Measurements from ENCODE around the gene FUBP3.
A peak's percentile ranks its signal among the peaks of the same experiment; 100 is the strongest.

The FUBP3 gene

GRCh38 chr9:130660326-130660682 is 80.9 kb downstream of the FUBP3 start:
- no peaks in the 10 kb centered on the region for H3K36me3 ChIP-seq (ENCODE audit: insufficient read depth, low read length)
- WGBS, result under 1% methylated on average over 33 of the region's 33 CpGs
- peak overlapping the region; percentile 44 for H3K4me3 ChIP-seq (ENCODE audit: low read length)
- H3K9me3 ChIP-seq (ENCODE audit: insufficient read depth, low read depth, low read length), result 0 out of 2 replicates have a peak, but pooled peaks cover 3% of the 10 kb centered on the region
- H3K9ac ChIP-seq (ENCODE audit: low read depth, low read length), result no peak overlapping the region
- H3K27ac ChIP-seq (ENCODE audit: low read depth, low read length), result no peak overlapping the region
- H3K4me1 ChIP-seq (ENCODE audit: insufficient read depth, low read length), result peaks cover 8% of the 10 kb centered on the region; the same call in 1 of the 2 replicates
- H3K27me3 ChIP-seq (ENCODE audit: insufficient read depth, low read length), result peaks cover 99% of the 10 kb centered on the region

- peak overlapping the region; percentile 44 for H3K4me3 ChIP-seq (ENCODE audit: low read length)
- no peak overlapping the region for H3K27ac ChIP-seq (ENCODE audit: low read depth, low read length)
- H3K36me3 ChIP-seq (ENCODE audit: insufficient read depth, low read length), result no peaks in the 10 kb centered on the region
- WGBS, result under 1% methylated on average over 82 of the region's 82 CpGs
- peaks cover 14% of the 10 kb centered on the region; the same call in 1 of the 2 replicates for H3K4me1 ChIP-seq (ENCODE audit: insufficient read depth, low read length)
- H3K9me3 ChIP-seq (ENCODE audit: insufficient read depth, low read depth, low read length), result 0 out of 2 replicates have a peak, but pooled peaks cover 3% of the 10 kb centered on the region
- peak overlapping the region; percentile 20; the same call in 1 of the 2 replicates for H3K9ac ChIP-seq (ENCODE audit: low read depth, low read length)
- peaks cover 99% of the 10 kb centered on the region for H3K27me3 ChIP-seq (ENCODE audit: insufficient read depth, low read length)
Observed at GRCh38 chr9:130660683-130661450, 81.5 kb downstream of the FUBP3 start.

DNA sequence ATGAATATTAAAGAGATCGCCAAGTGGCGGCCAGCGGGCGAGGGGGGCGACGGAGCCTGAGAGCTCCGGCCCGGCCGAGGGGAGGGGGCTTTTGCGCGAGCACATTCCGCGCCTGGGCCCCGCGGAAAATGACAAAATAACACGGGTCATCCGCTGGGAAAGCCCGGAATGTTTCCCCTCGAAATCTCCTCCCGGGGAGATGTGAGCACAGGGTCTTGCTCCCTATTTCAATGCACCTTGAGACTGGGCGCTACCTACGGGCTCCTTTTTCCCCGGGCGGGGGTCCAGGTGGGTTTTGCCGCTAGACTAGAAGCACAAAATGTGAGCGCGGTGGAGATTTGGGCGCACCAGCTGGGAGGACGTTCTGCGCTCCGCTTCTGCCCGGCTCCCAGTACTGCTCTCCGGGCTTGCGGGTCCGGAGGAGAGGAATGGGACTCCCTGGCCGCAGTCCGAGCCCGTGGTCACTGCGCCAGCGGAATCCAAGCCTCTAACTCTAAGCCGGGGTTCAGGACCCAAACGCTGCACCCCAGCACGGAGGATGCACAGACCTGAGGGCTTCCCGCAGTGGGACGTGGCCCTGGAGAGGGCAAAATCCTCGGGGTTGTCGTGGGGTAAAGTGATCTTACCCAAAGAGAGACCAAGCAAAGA is 82.2 kb downstream of the FUBP3 start:
- Histone ChIP-seq H3K4me3 (ENCODE audit: low read length) (peak overlapping the region; percentile 44), H3K27me3 (ENCODE audit: insufficient read depth, low read length) (peaks cover 99% of the 10 kb centered on the region), H3K36me3 (ENCODE audit: insufficient read depth, low read length) (no peaks in the 10 kb centered on the region), H3K9ac (ENCODE audit: low read depth, low read length) (no peak overlapping the region), H3K27ac (ENCODE audit: low read depth, low read length) (no peak overlapping the region), H3K9me3 (ENCODE audit: insufficient read depth, low read depth, low read length) (0 out of 2 replicates have a peak, but pooled peaks cover 3% of the 10 kb centered on the region), H3K4me1 (ENCODE audit: insufficient read depth, low read length) (peaks cover 19% of the 10 kb centered on the region; the same call in 1 of the 2 replicates)
- WGBS, result 3% methylated on average over 45 of the region's 47 CpGs

DNA sequence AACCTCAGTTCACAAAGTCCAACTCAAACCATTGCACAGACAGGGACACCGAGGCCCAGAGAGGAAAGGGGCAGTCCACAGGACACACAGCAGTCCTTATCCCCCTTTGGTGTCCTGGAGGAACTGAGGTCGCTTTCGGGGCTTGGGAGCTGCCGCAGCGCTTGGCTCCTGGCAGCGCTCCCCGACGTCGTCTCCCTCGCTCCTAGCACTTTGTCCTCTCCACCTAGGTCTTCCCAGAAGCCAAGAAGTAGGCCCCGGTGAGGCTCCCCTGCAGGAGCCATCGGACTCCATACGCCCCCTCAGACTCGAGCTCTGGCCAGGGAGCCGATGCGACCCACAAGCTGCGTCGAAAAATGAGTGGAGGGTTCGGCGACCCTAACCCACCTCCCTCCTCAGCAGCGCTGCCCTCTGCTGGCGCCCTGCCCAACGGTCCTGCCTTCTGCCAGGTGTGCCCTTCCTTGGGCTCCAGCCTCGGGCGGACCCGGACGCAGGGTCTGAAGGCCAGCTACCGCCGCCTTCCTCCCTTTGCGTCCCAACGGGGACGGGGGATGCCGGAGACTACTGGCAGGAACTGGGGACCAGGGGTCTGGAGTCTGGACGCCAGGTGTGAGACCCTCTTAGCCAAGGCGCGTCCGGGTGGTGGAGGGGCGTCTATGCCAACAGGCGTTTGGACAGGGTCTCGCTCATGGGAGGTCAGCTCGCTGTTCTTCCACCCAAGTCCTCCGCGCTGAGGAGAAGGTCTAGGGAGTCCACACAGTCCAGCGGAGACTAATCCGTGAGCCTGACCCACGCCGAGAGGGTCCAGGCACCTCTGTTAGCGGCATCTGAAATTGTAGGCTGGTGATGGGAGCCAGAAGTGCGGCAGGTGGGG is 83.0 kb downstream of the FUBP3 start:
- peaks cover 19% of the 10 kb centered on the region; the same call in 1 of the 2 replicates for H3K4me1 ChIP-seq (ENCODE audit: insufficient read depth, low read length)
- H3K4me3 ChIP-seq (ENCODE audit: low read length), result no peak overlapping the region; the same call in 1 of the 2 replicates
- WGBS, result 6% methylated on average over 49 of the region's 49 CpGs
- H3K9ac ChIP-seq (ENCODE audit: low read depth, low read length), result no peak overlapping the region
- no peak overlapping the region for H3K27ac ChIP-seq (ENCODE audit: low read depth, low read length)
- 0 out of 2 replicates have a peak, but pooled peaks cover 3% of the 10 kb centered on the region for H3K9me3 ChIP-seq (ENCODE audit: insufficient read depth, low read depth, low read length)
- peaks cover 99% of the 10 kb centered on the region for H3K27me3 ChIP-seq (ENCODE audit: insufficient read depth, low read length)
- no peaks in the 10 kb centered on the region for H3K36me3 ChIP-seq (ENCODE audit: insufficient read depth, low read length)

DNA sequence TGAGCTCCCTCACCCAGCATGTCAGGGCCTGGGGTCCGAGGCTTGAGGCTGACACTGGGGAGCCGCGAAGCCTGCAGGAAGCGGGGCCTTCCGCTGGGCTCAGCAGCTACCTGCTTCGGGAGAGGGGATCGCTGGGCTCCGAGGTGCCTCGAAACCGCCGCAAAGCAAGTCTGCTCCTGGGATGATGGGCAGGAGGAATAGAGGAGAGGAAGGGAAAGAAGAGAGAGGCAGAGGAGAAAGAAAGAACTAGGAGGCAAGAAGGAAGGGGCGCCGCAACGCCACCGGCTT is 83.5 kb downstream of the FUBP3 start:
- Histone ChIP-seq H3K36me3 (ENCODE audit: insufficient read depth, low read length) (no peaks in the 10 kb centered on the region), H3K4me3 (ENCODE audit: low read length) (no peak overlapping the region), H3K9me3 (ENCODE audit: insufficient read depth, low read depth, low read length) (0 out of 2 replicates have a peak, but pooled peaks cover 3% of the 10 kb centered on the region), H3K27me3 (ENCODE audit: insufficient read depth, low read length) (peaks cover 100% of the 10 kb centered on the region), H3K9ac (ENCODE audit: low read depth, low read length) (no peak overlapping the region), H3K27ac (ENCODE audit: low read depth, low read length) (no peak overlapping the region), H3K4me1 (ENCODE audit: insufficient read depth, low read length) (peaks cover 19% of the 10 kb centered on the region; the same call in 1 of the 2 replicates)
- 4% methylated on average over 15 of the region's 15 CpGs for WGBS

DNA sequence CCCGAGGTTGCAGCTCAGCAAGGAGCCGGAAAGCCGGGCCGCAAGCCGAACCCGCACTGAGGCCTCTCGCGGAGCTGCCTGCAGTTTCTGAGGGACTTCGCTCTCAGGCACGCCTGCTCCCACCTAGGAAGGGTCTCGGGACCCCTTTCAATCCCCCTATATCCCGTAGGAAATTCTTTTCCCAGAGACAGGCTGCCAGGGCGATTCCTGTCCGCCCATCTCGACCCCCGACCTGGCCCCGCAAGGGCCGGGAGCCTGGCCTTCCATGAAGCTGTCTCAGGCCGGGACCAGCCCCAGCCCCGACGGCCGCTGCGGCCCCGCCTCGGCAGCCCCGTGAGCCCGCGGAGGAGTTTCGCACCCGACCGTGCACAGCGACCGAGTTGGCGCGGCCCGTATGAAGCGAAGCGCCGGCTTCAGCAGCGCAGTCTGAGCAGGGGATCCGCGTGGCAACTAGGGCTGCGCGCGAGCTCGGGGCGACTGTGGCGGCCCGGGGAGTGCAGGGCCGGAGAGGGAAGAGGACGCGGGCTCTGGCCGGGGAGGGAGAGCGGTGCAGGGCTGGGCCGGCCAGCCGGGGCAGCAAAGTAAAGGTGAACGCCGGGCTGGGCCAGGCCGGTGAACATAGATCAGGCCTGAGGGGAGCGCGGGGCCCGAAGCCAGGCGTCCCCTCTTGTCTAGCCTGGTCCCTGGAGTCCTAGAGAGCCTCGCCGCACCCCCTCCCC is 84.0 kb downstream of the FUBP3 start:
- H3K27me3 ChIP-seq (ENCODE audit: insufficient read depth, low read length), result peaks cover 100% of the 10 kb centered on the region
- H3K4me3 ChIP-seq (ENCODE audit: low read length), result peak overlapping the region; percentile 40

GRCh38 chr9:130663977-130664250 is 84.5 kb downstream of the FUBP3 start:
- WGBS, result under 1% methylated on average over 17 of the region's 19 CpGs
- peaks cover 100% of the 10 kb centered on the region for H3K27me3 ChIP-seq (ENCODE audit: insufficient read depth, low read length)
- no peak overlapping the region for H3K27ac ChIP-seq (ENCODE audit: low read depth, low read length)
- peaks cover 19% of the 10 kb centered on the region; the same call in 1 of the 2 replicates for H3K4me1 ChIP-seq (ENCODE audit: insufficient read depth, low read length)
- no peaks in the 10 kb centered on the region for H3K9me3 ChIP-seq (ENCODE audit: insufficient read depth, low read depth, low read length)
- H3K4me3 ChIP-seq (ENCODE audit: low read length), result peak overlapping the region; percentile 40
- no peak overlapping the region for H3K9ac ChIP-seq (ENCODE audit: low read depth, low read length)
- no peaks in the 10 kb centered on the region for H3K36me3 ChIP-seq (ENCODE audit: insufficient read depth, low read length)

More for the DNA sequence above, 84.0 kb downstream of the FUBP3 start:
- H3K27ac ChIP-seq (ENCODE audit: low read depth, low read length), result no peak overlapping the region
- 0 out of 2 replicates have a peak, but pooled peaks cover 2% of the 10 kb centered on the region for H3K9me3 ChIP-seq (ENCODE audit: insufficient read depth, low read depth, low read length)
- H3K36me3 ChIP-seq (ENCODE audit: insufficient read depth, low read length), result no peaks in the 10 kb centered on the region
- H3K4me1 ChIP-seq (ENCODE audit: insufficient read depth, low read length), result peaks cover 19% of the 10 kb centered on the region; the same call in 1 of the 2 replicates
- H3K9ac ChIP-seq (ENCODE audit: low read depth, low read length), result no peak overlapping the region
- WGBS, result 2% methylated on average over 63 of the region's 65 CpGs

DNA sequence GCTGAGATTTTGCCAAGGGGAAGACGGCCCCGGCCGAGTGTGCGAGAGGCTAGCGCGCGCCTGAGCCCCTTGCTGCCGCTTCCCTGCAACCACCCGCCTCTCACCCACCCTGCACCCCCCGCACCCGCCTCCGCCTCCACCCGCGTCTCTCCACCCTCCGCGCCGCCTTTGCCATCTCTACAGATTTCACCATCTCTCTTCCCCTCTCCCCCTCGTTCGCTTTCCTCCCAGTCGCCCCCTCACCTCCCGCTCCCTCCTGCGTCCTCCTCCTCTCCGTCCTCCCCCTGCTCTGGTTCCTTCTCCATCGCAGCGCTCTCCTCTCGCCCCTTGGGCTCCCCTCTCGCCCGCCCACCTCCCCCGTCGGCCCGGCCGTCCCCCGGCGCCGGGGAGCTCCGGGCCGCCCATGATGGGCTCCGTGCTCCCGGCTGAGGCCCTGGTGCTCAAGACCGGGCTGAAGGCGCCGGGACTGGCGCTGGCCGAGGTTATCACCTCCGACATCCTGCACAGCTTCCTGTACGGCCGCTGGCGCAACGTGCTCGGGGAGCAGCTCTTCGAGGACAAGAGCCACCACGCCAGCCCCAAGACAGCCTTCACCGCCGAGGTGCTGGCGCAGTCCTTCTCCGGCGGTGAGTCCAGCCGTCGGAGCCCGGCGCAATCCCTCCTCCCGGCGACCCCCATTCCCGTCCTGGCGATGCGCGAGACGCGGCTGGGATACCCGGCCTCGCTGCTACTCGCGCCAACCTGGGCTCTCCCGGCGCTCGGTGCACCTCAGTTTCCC is 85.1 kb downstream of the FUBP3 start, which contains the start of gene PRDM12:
TSS of gene PRDM12 (plus strand) at position 344 of the 778 bp plus-strand sequence. CDS start at position 404, 60 bp downstream.
- H3K4me1 ChIP-seq (ENCODE audit: insufficient read depth, low read length), result peaks cover 19% of the 10 kb centered on the region; the same call in 1 of the 2 replicates
- peak within 1 kb of the TSS; percentile 40 for H3K4me3 ChIP-seq (ENCODE audit: low read length)
- H3K27ac ChIP-seq (ENCODE audit: low read depth, low read length), result no peak within 1 kb of the TSS
- H3K9me3 ChIP-seq (ENCODE audit: insufficient read depth, low read depth, low read length), result no peaks in the 10 kb centered on the region
- H3K27me3 ChIP-seq (ENCODE audit: insufficient read depth, low read length), result peaks cover 95% of the 10 kb centered on the region
- 1% methylated on average over 75 of the region's 76 CpGs for WGBS
- H3K9ac ChIP-seq (ENCODE audit: low read depth, low read length), result no peak within 1 kb of the TSS
- no peaks in the 10 kb centered on the region for H3K36me3 ChIP-seq (ENCODE audit: insufficient read depth, low read length)

DNA sequence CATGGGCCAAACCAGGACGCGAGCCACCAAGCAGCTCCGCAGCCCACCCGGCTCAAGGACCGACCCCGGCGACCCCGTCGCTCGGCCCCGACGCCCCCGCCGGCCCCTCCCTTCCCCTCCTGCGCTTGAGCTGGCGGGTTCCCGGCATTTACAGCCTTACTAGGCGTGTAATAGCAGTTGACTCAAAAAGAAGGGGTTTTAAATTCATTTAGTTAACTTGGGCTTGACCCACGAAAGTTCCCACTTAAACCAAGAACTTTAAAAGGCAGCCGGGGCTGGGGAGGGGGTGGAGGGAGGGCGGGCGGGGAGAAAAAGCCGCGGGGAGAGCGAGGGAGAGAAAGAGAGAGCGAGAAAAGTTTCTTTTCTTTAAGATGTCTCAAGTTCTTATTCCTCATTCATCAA is 85.7 kb downstream of the FUBP3 start:
- H3K4me3 ChIP-seq (ENCODE audit: low read length), result peak overlapping the region; percentile 40
- H3K9ac ChIP-seq (ENCODE audit: low read depth, low read length), result no peak overlapping the region
- under 1% methylated on average over 19 of the region's 26 CpGs for WGBS
- H3K36me3 ChIP-seq (ENCODE audit: insufficient read depth, low read length), result no peaks in the 10 kb centered on the region
- peaks cover 93% of the 10 kb centered on the region for H3K27me3 ChIP-seq (ENCODE audit: insufficient read depth, low read length)
- H3K4me1 ChIP-seq (ENCODE audit: insufficient read depth, low read length), result peaks cover 19% of the 10 kb centered on the region; the same call in 1 of the 2 replicates
- H3K9me3 ChIP-seq (ENCODE audit: insufficient read depth, low read depth, low read length), result no peaks in the 10 kb centered on the region
- no peak overlapping the region for H3K27ac ChIP-seq (ENCODE audit: low read depth, low read length)
